NCI-H345 treated with DMSO at 0.1 percent for 48 hours (cell line): ENCODE results near the gene CHMP2A.

Experiments
- DNase-seq: peaks from one replicate; lab custom pipeline; 2025; ENCODE audit not compliant: unreplicated experiment; lab: John Stamatoyannopoulos, UW

CHMP2A gene

GRCh38 chr19:58556622-58557220 lies 1.8 kb upstream of the CHMP2A start:
- DNase-seq = no peak

- no peak for DNase-seq
Observed at GRCh38 chr19:58555920-58556621, 1.2 kb upstream of the CHMP2A start.

DNA sequence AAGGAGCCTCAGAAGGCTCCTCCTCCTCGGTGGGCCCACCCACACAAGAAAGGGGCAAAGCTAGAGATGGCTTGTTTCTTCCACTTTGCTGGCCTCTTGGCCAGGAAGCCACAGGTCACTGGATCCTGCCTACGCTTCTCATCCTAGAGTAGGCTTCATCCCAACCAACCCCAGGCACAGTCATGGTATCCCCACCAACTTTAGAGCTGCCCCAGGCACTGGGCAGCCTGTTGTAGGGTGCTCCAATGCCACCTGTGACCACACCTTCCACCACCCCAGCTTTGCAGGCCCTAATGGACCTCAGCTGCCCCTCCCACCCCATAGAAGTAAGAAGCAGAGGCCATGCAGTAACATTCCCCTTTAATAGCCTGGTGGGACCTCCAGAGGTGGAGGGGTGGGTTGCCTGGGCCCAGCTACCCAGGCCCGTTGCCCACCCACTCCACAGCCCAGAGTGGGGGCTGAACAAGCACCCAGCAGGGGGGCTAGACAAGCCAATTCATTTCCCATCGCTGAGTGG lies 522 bp upstream of the CHMP2A start:
- DNase-seq = no peak

DNA sequence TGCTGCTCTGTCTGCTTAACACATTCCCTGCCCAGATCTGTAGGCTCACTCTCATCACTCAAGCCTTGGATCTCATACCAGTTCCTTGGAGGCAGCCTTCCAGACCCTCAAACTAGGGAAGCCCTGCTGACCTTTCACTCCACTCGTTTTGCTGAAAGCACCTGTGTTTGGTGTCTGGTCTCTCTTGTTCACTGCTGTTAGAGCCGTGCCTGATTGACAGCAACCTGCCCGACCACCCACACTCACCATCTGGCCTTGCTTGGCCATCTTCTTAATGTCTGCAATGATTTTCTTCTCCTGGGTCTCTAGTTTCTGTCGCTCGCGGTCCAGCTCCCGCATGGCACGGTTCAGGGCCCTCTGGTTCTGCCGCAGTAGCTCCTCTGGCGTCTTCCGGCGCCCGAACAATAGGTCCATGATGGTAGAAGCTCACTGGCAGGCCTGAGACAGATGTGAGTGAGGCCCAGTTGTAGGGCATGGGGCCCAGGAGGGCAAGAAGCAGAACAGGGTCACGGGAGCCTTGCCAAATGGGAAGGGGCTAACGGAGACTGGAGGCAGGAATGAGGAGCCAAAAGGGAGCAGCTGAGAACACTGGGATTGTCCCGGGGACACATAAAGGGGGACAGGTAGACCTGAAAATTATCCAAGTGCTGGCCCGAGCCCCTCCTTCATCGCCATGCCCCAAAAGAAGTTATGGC lies 959 bp downstream of the CHMP2A start:
- no peak for DNase-seq

GRCh38 chr19:58552655-58553054 lies 2.2 kb downstream of the CHMP2A start:
- no peak for DNase-seq

GRCh38 chr19:58551577-58552471 lies 3.1 kb downstream of the CHMP2A start:
- no peak for DNase-seq

GRCh38 chr19:58551123-58551497 lies 3.8 kb downstream of the CHMP2A start:
- no peak for DNase-seq

- no peak for DNase-seq
Observed at GRCh38 chr19:58550362-58551122, 4.4 kb downstream of the CHMP2A start.

DNA sequence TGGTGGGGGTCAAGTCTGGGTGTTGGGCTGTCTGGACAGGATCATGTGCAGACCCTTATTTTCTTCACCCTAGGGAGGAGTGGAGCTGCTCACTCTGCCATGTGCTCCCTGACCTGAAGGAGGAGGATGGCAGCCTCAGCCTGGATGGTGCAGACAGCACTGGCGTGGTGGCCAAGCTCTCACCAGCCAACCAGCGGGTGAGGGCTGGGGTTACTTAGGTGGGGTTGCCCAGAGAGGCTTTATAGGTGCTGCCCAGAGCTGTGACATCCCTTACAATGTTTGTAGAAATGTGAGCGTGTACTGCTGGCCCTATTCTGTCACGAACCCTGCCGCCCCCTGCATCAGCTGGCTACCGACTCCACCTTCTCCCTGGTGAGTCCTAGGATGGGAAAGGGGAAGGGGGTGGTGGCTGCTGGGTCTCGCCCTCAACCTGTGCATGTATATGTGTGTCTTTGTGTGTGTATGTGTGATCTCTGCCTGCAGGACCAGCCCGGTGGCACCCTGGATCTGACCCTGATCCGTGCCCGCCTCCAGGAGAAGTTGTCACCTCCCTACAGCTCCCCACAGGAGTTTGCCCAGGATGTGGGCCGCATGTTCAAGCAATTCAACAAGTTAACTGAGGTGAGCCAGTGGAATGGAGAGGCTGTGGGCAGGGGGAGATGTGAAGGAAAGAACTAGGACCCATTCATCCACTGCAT lies 5.1 kb downstream of the CHMP2A start:
- no peak for DNase-seq

DNA sequence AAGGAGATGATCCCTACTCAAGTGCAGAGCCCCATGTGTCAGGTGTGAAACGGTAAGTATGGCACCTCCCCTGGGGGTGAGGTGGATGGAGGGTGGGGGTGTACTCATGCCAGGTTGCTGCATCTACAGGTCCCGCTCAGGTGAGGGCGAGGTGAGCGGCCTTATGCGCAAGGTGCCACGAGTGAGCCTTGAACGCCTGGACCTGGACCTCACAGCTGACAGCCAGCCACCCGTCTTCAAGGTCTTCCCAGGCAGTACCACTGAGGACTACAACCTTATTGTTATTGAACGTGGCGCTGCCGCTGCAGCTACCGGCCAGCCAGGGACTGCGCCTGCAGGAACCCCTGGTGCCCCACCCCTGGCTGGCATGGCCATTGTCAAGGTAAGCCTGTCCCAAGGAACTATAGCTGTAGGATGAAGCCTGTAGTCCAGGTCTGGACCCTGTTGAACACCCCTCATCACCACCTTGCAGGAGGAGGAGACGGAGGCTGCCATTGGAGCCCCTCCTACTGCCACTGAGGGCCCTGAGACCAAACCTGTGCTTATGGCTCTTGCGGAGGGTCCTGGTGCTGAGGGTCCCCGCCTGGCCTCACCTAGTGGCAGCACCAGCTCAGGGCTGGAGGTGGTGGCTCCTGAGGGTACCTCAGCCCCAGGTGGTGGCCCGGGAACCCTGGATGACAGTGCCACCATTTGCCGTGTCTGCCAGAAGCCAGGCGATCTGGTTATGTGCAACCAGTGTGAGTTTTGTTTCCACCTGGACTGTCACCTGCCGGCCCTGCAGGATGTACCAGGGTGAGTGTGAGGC lies 5.8 kb downstream of the CHMP2A start:
- no peak for DNase-seq

DNA sequence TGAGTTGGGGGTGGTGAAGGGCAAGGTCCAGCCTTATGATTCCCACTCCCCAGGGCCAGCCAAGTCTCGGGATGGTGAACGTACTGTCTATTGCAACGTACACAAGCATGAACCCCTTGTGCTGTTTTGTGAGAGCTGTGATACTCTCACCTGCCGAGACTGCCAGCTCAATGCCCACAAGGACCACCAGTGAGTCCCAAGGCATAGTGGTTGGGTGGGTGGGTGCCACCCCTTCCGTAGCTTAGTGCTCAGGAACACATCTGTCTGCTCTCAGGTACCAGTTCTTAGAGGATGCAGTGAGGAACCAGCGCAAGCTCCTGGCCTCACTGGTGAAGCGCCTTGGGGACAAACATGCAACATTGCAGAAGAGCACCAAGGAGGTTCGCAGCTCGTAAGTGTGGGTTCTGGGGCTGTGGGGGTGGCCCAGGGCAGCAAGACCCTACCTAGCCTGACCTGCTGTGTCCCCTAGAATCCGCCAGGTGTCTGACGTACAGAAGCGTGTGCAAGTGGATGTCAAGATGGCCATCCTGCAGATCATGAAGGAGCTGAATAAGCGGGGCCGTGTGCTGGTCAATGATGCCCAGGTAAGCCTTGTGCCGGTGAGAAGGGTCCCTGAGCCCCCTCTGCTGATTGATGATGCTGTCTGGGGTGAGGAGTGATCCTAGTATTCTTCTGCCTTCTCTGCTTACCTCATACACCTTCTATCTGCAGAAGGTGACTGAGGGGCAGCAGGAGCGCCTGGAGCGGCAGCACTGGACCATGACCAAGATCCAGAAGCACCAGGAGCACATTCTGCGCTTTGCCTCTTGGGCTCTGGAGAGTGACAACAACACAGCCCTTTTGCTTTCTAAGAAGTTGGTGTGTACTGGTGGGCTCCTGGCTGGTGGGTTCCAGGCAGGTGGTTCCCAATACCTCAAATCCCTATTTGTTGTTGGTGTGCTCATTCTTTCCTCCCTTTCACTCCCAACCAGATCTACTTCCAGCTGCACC lies 7.3 kb downstream of the CHMP2A start:
- DNase-seq = no peak

GRCh38 chr19:58546019-58546530 lies 8.8 kb downstream of the CHMP2A start:
- DNase-seq = no peak

GRCh38 chr19:58545286-58546018 lies 9.5 kb downstream of the CHMP2A start:
- no peak for DNase-seq

- no peak for DNase-seq
Observed at GRCh38 chr19:58544591-58545285, 10.2 kb downstream of the CHMP2A start.

DNA sequence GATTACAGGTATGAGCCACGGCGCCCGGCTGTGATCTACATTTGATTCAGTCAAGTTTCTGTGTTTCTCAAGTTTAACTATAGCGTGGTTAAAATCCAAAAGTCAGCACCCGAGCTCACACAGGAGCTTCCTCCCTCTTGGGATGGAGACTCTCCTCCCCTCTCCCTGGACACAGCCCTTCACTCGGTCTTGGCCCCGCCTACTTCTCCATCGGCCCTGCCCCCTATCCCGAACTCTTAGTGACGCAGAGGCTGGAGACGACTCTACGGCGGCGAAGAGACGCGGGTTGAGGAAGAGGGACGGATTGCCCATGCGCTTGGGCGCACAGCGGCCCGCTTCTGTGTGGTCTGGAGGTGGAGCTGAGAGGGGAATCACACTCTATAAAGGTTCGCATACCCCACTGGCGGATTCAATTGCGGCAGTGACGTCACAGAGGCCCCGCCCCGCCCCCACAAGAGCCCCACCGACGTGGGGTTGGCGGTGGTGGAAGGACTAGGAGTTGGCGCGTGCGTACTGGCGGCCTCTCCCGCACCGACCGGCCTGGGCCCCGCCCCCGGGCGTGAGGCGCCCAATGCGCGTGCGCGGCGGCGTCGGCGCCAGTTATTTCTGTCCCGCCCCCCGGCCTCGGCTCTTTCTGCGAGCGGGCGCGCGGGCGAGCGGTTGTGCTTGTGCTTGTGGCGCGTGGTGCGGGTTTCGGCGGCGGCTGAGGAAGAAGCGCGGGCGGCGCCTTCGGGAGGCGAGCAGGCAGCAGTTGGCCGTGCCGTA lies 10.9 kb downstream of the CHMP2A start, which contains the start of gene TRIM28:
Gene TRIM28, plus strand, starts transcription at position 239 of the 765 bp plus-strand sequence. CDS start 694 bp downstream, outside the sequence.
- DNase-seq = no peak
